HG02588 (cell line): ENCODE results near the gene CHL1.

Experiments
- ATAC-seq: cut with Tn5 transposase; IDR thresholded peaks from one replicate; pipeline ENCODE4 v1.9.1; 2021; ENCODE audit warnings: mild to moderate bottlenecking, moderate library complexity; ENCODE audit not compliant: unreplicated experiment

CHL1 gene

DNA sequence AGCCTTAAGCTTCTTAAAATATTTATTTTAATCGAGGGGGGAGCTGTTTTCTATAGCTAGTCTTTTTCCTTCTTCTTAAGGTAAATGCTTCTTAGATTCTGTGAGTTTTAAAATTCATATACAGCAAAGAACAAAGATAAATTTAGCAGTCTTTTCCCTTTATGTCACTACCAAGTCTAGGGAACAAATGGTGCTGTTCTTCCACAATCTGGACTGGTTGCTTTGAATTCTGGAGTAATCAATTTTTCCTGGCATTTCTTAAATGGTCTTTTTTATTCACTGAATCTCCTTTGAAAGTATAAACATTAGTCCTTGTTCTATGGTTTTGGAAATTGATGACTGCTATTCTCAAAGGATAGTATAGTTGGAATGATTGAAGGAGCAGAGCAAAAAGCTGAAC is 82.8 kb downstream of the CHL1 start:
- ATAC-seq, result no peak

DNA sequence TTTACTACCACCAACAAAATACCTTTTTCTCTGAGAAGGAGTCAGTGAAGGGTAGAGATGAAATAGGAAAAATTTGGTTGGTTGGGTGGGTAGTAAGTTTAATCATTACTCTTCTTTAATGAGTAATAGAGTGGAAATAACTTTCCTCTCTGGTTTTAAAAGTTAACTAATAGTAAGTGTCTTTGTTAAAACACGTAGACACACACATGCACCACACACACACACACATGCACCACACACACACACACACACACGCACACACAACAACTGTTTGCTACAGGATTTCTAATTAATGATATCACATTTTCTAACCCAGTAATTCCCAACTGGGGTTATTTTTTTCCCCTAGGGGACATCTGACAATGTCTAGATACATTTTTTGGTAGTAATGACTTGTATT is 84.1 kb downstream of the CHL1 start:
- no peak for ATAC-seq

DNA sequence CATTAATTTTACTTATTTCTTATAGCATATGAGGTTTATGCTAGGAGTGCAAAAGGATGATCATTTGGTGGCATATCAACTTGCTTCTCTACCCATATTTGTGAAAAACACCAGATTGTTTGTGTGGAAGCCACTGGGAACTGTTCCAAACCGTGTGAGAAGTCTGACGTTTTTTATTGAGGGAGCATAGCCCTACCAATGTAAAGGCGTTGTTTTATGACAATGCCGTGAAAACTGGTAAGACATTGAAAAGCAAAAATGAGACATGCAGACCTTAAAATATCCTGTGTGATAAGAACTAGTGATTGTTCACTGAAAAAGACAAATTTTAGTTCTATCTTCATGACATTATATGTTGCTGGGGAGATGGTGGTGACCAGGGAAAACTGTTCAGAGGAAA is 87.8 kb downstream of the CHL1 start:
- no peak for ATAC-seq

DNA sequence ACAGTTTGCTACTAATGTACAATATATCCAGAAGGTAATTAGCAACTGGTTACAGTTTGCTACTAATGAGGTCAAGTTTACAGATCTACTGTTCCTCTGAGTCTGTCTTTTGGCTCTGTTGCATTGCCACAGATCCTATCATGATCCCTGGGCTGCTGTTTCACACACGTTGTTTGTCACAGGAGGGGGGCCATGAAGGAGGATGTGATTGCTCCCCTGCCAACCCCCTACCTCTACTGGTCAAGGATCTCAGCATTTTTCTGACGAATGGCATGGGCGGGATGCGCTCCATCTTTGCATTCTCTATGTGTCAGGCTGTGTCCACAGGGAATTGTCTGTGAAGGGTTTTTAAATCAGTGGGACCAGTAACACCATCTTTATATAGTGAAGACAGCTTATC is 91.9 kb downstream of the CHL1 start:
- ATAC-seq, result no peak

DNA sequence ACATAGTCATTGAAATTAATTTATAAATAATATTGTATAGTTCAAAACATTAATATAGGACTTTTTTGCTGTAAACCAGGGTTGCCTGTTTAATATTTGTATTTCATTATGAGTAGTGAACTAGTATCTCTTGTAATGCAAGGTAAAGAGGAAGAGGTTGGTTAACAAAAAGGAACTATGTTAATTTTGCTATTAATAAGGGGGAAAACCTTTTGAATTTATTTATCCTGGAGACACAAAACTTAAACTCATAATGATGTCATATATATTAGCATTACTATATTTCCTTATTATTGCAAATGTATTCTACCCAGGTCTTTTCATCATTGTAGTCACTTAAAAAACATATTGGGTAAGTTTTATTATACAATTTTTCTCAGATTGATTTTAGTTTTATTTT is 94.5 kb downstream of the CHL1 start:
- ATAC-seq, result no peak

DNA sequence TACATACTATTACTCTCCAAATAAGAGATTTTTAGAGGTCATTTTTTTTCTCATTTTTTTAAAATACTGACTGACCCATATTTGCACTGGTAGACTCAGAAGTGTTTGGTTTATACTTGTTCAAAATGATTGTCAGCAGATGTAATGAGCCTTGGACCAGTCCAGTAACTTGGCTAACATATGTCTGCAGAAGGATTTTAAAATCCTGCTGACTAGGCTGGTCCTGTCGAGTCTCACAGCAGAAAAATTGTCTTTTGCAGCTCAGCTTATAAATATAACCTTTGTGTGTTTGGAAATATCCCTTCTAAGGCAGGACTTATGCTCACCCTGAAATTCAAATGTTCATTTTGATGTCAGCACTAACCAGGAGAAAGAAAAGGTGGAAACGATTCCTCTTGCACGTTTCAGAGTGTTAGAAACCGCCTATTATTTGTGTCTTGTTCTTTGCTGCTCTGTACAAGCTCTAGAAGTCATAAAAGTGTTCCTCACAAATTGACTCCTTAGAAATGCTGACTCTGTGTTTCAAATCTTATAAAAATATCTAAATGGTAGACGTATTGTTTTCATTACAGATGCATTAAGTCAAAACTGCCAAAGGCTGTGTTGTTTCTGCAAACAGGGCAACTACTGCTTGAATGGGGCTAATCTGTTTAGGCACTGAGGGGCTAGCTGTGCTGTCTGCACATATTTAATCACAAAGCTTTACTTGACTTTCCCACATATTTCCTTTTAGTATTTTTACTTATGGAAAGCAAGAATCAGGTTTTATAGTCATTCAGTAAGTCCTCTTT is 95.3 kb downstream of the CHL1 start:
- no peak for ATAC-seq

DNA sequence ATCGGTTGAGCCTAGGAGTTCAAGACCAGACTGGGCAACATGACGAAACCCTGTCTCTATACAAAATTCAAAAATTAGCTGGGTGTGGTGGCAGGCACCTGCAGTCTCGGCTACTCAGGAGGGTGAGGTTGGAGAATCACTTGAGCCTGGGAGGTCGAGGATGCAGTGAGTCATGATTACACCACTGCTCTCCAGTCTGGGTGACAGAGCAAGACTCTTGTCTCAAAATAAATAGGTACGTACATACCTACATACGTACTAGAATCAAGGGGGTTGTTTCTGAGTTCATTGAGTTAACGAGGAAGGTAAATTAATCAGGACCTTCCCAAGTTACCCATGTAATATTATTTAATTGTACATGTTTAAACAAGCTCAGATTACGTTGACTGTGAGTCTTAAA is 97.5 kb downstream of the CHL1 start:
- ATAC-seq, result no peak

DNA sequence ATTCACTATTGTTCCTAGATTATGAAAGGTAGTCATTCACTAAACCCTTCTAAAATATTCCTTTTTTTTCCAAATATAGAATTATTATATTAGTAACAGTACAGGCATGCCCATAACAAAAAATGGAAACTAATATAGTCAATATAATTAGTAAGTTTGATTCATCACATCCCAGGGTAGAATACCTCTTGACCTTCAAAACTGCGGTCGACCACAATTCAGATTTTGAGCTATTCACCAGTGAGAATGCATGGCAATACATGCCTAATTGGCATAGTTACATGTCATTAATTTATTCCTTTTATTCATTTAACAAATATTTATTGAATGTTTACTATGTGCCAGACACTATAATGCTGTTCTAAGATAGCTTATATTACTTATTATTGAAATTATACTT is 98.0 kb downstream of the CHL1 start:
- ATAC-seq, result no peak

DNA sequence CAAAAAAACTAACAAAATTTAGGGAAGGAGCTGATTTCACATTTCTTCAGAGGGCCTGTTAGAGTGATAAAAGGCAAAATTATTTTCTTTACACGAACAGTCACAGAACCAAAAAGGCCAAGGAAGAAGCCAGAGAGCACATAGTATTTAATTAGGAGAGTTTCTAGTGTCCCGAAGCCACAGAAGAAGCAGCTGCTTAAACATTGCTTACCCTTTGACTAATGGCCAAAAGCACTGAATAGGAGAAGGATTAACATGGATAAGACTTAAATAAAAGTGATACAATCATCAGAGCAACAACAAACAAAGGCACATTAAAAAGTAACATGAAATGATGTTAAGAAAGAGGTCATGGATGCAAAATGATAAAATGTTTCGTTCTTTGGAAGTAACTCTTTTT is 98.6 kb downstream of the CHL1 start:
- ATAC-seq, result no peak

DNA sequence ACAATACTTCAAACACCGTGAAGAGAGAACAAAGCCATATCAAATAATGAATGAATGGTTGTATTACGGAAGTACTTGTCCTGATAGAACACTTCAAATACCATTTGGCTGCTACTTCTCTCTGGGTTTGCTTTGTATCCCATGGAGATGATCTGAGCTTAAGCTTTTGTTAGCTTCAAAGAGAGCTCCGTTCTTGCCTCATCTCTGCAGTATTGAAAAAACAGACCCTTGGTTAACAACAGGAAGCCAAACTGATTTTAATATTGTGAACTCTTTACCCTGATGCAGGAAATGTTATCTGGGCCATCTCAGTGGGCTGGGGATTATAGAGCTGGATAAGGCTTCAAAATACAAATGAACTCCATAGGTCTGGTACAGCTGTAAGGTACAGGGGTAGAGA is 101.0 kb downstream of the CHL1 start:
- no peak for ATAC-seq

DNA sequence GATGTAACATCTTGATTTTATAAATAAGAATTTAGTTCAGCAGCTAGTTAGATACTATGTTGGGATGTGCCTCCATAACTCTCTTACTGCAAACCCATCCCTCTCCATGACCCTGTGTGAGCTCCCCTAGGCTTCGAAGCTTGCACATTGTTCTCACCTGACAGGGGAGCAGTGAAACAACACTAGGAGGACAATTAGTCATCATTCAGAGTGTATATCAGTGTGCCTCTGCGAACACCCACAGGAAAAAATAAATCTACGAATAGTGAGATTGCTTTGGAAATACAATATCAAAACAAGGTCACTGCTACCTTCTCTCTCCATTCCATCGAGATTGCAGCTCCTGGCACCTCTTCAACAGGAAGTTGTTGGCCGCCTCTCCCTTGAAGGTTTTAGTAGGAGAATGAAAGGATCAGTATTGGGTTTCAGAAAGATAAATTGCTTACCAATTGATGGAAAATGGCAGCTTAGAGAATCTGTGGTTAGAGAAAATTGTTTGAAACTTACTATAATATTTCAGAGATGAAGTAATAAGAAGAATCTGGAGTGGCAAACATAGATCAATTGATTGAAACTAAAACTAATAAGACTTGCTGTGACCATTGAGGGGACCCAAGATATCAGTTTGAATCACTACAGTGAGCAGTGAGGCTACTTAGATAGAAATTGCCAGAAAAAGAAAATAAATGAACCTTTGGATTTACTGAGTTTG is 103.2 kb downstream of the CHL1 start:
- peak; percentile 82 for ATAC-seq

DNA sequence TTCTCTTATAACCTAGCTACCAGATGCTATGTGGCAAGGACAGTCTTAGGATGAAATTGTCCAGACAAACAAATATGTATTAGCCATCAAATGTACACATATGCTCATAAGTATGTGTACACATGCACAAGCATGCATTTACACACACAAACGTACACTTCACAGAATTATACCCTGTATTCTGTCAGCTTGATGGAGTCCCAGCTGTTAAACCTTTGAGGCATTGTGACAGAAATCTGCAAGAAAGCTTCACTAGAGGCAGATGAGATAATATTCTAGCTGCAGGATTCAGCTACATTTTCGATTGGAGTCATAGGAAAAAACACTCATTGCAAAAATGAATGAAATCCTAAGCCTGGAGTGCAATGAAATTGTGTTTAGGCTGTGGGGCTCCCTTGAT is 110.6 kb downstream of the CHL1 start:
- ATAC-seq, result no peak

DNA sequence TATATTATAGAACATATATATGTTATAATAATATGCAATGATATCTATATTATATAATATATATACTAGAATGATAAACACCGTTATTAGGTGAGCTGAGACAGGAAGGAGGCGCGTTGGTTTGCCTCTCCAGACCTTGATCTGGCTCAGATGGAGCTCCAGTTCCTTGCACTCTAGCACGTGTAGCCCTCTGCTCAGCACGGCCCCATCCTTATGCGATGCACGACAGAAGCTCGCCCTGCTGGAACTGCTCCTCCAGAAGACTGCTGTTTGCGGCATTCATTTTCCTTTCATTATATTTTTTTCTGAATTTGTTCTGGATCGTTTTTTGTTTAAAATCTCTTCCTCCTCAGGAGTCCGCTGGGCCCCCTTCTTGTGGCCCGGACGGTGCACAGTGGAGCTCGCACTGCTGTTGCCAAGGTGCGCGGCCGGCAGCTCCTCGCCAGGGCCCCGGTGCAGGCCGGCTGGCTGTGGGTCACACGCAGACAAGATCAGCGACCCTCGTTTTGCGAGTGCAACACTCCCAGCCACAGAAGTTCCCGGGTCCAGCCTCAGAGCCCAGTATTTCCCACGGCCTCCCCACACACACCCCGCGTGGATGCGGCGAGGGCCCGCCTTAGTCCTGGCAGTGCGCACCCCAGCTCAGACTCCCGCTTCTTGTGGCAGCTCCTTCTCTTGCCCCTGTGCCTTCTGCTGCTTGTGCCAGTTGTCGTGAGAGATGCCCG is 112.2 kb downstream of the CHL1 start:
- ATAC-seq, result no peak

DNA sequence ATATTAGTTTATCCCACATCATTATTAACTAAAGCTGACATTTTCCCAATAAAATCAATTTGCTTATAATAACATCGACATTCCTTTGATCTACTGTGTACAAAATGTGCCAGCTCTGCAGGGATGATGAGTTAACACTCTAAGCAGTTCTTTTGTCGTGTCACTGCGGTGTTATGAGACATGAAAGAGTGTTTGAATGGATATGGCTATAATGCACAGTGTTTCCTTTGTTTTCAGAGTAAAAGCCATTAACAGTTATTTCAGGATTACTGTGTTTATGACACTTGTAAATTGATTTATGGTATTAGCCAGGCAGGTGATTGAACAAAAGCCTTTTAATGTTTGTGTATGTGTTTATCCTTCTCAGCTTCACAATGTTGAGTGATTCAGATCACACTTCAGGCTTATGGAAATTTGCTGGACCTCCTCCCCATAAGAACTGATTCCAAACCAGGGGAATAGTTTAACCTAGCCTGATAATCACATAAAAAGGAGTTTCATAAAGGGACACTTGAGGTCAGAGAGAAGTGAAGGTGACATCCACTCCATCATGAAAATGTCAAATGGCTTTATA is 115.7 kb downstream of the CHL1 start:
- ATAC-seq, result no peak

DNA sequence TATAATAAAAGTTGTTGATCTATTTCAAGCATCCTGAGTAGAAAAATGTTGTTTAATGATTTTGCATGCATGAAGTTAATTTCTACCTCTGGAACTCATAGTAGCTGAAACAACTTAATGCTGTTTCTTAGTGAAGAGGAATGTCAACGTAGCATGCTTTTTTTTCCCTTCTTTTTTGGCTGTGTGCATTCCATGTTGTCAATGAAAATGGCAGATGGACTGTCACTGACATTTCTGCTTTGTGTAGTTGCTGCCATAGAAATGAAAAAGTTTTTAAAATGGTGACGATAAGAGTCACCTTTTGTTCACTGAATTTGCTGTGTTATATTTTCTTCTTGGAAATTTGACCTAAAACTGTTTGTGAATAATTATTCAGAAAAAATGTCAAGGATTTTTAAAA is 116.3 kb downstream of the CHL1 start:
- no peak for ATAC-seq

DNA sequence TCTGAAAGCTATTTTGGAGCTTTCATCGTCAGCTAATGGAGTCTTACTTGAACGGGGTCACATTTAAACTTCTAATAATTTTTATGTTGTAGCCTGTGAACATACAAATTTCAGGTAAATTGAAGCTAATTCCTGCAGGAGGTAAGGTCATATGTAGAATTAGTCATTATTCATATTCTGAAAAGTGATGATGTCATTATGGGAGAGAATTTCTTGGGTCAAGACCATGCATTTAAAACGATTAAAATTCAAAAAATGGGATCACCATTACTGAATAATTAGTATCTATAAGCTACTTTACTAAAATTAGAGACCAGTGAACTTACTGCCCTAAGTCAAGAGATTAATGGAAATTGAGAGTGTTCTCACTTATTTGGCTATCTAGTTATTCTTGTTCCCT is 120.4 kb downstream of the CHL1 start:
- no peak for ATAC-seq

DNA sequence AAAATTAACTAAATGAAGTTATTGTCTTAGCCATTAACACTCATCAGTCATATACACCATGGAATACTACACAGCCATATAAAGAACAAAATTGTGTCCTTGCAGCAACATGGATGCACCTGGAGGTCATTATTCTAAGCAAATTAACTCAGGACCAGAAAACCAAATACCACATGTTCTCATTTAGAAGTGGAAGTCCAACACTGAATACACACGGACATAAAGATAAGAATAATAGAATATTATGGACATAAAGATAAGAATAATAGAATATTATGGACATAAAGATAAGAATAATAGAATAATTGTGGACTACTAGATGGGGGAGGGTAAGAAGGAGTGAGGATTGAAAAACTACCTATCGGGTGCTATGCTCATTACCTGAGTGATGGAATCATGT is 122.3 kb downstream of the CHL1 start:
- ATAC-seq, result no peak

DNA sequence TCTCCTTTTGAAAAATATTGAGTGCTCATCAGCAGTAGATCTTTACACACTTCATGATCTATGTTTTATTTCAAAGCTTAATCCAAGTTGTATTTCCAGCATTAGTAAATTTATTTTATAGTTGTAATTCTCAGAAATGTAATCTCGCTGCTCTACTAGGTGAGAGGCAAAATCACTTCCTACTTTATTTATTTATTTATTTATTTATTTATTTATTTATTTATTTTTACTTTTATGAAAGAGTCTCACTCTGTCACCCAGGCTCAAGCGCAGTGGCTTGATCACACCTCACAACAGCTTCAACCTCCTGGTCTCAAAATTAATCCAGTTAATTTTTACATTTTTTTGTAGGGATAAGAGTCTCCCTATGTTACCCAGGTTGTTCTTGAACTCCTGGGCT is 127.9 kb downstream of the CHL1 start:
- no peak for ATAC-seq

DNA sequence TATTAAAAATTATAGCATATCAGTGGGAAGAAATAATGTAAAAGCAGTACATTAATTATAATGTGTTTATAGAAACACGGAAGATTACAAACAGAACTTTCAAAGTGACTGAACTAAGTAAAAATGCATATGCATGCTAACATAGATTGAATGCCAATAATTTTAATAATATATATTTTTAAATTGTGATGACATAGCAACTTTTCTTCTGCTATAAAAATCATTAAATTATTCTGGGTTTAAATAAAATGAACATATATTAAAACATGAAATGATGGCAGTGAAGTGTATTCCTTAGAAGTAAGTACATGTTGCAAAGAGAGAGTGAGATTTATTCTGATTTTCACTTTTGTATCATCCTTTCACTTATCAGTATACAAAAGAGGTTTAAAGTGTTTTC is 128.9 kb downstream of the CHL1 start:
- no peak for ATAC-seq

DNA sequence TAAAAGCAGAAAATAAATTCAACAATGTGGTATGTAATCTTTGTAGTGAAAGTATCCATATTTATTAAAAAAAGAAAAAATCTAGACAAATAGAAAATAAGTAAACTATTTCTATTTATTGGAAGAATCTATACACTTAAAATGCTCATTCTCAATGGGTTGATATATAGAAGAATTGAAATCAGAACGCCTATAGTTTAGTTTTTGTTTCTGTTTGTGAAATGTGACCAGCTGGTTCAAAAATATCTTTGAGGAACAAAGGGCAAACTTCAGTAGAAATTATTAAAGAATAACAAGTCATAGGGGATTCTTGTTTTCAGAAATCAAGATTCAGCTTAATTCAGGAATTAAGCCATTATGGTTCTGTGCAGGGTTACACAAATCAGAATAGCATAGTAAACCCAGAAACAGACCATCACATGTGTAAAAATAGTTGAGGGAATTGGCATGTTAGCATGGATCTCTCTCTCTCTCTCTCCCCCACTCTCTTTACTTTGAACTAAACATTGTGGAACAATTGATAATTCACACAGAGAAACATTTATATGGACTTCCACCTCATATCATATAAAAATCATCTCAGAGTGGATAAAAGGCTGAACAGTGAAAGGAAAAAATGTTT is 134.0 kb downstream of the CHL1 start:
- no peak for ATAC-seq

DNA sequence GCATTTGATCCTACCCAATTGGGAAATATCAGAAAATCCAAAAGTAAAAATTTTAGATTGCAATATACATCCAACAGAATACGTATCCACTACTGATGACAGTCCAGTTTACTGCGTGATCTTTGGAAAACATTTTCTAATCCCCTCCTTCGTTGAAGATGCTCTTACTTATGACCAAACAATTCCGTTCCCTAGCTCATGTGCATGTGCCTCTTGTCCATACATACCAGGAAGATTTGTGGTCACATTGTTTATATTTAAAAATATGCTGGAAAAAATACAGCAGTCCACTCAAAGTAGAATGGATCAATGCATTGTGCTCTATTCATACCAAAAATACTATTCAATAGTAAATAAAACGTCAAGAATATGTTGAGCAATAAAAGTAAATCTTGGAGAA is 135.3 kb downstream of the CHL1 start:
- no peak for ATAC-seq
